HCT116 (cell line): ENCODE data around the gene EXOC4.

Source experiments
- CEBPB ChIP-seq: IDR thresholded peaks from 2 replicates; pipeline ENCODE4 v1.6.1; 2012; ENCODE audit warnings: low read depth
- CTCF ChIP-seq, 3 experiments: fragments of 200-600 bp in 1 of 3; sonication (generic) in 1 of 3; IDR thresholded peaks in 2 of 3; conservative IDR thresholded peaks in 1 of 3; 2 replicates each; pipeline ENCODE4 v1.5.1; 2012 to 2017; ENCODE audit warnings: low read depth in 2 of 3, low read length in 2 of 3, antibody characterized with exemption in 1 of 3, borderline replicate concordance in 1 of 3, control low read depth in 1 of 3, mild to moderate bottlenecking in 1 of 3, mixed read lengths in 1 of 3, mixed run types in 1 of 3, moderate library complexity in 1 of 3; ENCODE audit not compliant: insufficient read depth in 1 of 3
- ELF1 ChIP-seq: IDR thresholded peaks from 2 replicates; pipeline ENCODE4 v1.6.1; 2012; ENCODE audit warnings: low read depth, borderline replicate concordance
- JUND ChIP-seq: IDR thresholded peaks from 2 replicates; pipeline ENCODE4 v1.6.1; 2012
- POLR2A ChIP-seq: IDR thresholded peaks from 2 replicates; pipeline ENCODE4 v1.7.0; 2011; ENCODE audit warnings: borderline replicate concordance; ENCODE audit not compliant: insufficient read depth, insufficient read length; ENCODE audit errors: extremely low read depth
- YY1 ChIP-seq: IDR thresholded peaks from 2 replicates; pipeline ENCODE4 v1.6.1; 2011; ENCODE audit warnings: low read length, low read depth, moderate library complexity, mild to moderate bottlenecking; ENCODE audit not compliant: insufficient replicate concordance; ENCODE audit errors: extremely low read depth
- ZFX ChIP-seq: fragments of 450-650 bp; IDR thresholded peaks from 2 replicates; pipeline ENCODE4 v1.6.1; 2017
- TF ChIP-seq, protein P1 (sequence below): IDR thresholded peaks from 2 replicates; pipeline ENCODE4 v1.6.1; 2012; ENCODE audit warnings: low read depth

GRCh38 chr7:133381965-133382364 is 129.1 kb downstream of the EXOC4 start:
- TF ChIP-seq CTCF (IDR thresholded peaks at IDR 0.05 in 2 of 3, conservative IDR thresholded peaks at IDR 0.05 in 1 of 3; ENCODE audit: borderline replicate concordance in 1 of 3, insufficient read depth in 1 of 3, low read depth in 2 of 3, low read length in 2 of 3), result no peak
- no peak for TF ChIP-seq ELF1
- no peak for TF ChIP-seq POLR2A
- TF ChIP-seq CEBPB, result no peak
- TF ChIP-seq, protein P1, sequence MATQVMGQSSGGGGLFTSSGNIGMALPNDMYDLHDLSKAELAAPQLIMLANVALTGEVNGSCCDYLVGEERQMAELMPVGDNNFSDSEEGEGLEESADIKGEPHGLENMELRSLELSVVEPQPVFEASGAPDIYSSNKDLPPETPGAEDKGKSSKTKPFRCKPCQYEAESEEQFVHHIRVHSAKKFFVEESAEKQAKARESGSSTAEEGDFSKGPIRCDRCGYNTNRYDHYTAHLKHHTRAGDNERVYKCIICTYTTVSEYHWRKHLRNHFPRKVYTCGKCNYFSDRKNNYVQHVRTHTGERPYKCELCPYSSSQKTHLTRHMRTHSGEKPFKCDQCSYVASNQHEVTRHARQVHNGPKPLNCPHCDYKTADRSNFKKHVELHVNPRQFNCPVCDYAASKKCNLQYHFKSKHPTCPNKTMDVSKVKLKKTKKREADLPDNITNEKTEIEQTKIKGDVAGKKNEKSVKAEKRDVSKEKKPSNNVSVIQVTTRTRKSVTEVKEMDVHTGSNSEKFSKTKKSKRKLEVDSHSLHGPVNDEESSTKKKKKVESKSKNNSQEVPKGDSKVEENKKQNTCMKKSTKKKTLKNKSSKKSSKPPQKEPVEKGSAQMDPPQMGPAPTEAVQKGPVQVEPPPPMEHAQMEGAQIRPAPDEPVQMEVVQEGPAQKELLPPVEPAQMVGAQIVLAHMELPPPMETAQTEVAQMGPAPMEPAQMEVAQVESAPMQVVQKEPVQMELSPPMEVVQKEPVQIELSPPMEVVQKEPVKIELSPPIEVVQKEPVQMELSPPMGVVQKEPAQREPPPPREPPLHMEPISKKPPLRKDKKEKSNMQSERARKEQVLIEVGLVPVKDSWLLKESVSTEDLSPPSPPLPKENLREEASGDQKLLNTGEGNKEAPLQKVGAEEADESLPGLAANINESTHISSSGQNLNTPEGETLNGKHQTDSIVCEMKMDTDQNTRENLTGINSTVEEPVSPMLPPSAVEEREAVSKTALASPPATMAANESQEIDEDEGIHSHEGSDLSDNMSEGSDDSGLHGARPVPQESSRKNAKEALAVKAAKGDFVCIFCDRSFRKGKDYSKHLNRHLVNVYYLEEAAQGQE, result no peak
- no peak for TF ChIP-seq JUND
- TF ChIP-seq YY1, result no peak
- no peak for TF ChIP-seq ZFX
